Lung (tissue), 12 donors: ENCODE measurements around the gene CKAP2L. TPM values are rescaled to one million over a fixed set of nuclear protein-coding genes. Genes with fewer than 3 reads are reported as not detected.
A peak's percentile ranks its signal among the peaks of the same experiment; 100 is the strongest.

Experiments used
- ATAC-seq: fragments of 200-7000 bp; cut with Tn5 transposase; one replicate; pipeline ENCODE4 v1.9.1; 2020; ENCODE audit warnings: moderate number of reproducible peaks; ENCODE audit not compliant: insufficient read depth, low FRiP score
- DNase-seq, 3 donors: peaks; one replicate each; pipeline ENCODE4 v3.0.0-alpha.2; 2013 to 2017
- H3K27ac ChIP-seq, 2 donors: one replicate each; pipeline ENCODE4 v1.5.1; 2013; ENCODE audit warnings: mild to moderate bottlenecking in 2 of 2, moderate library complexity in 2 of 2, control low read depth in 1 of 2, inconsistent platforms in 1 of 2, low read depth in 1 of 2, low read length in 1 of 2
- H3K27me3 ChIP-seq, 3 donors: one replicate each; pipeline ENCODE4 v1.5.1; 2013; ENCODE audit warnings: low read length in 2 of 3; ENCODE audit not compliant: control insufficient read depth in 3 of 3, insufficient read depth in 3 of 3
- H3K36me3 ChIP-seq, 4 donors: one replicate each; pipeline ENCODE4 v1.5.1; 2013; ENCODE audit warnings: low read length in 4 of 4, mild to moderate bottlenecking in 1 of 4, moderate library complexity in 1 of 4; ENCODE audit not compliant: control insufficient read depth in 4 of 4, insufficient read depth in 4 of 4
- H3K4me1 ChIP-seq, 5 donors: one replicate each; pipeline ENCODE4 v1.5.1; 2013; ENCODE audit warnings: low read length in 5 of 5, mild to moderate bottlenecking in 2 of 5, moderate library complexity in 1 of 5; ENCODE audit not compliant: control insufficient read depth in 5 of 5, insufficient read depth in 5 of 5
- H3K4me3 ChIP-seq: one replicate; pipeline ENCODE4 v1.5.1; 2013; ENCODE audit warnings: mild to moderate bottlenecking, control low read depth, moderate library complexity
- H3K9ac ChIP-seq, 2 donors: one replicate each; pipeline ENCODE4 v1.5.1; 2013; ENCODE audit warnings: low read length in 2 of 2, control low read depth in 1 of 2; ENCODE audit not compliant: insufficient read depth in 1 of 2
- H3K9me3 ChIP-seq, 4 donors: one replicate each; pipeline ENCODE4 v1.5.1; 2013; ENCODE audit warnings: low read length in 3 of 4, mild to moderate bottlenecking in 1 of 4, moderate library complexity in 1 of 4; ENCODE audit not compliant: control insufficient read depth in 4 of 4, insufficient read depth in 3 of 4
- WGBS, 2 donors: extraction: QIAGEN DNeasy Blood & Tissue Kit; methylation state at CpG; one replicate each; pipeline ENCODE4 v1.1.7; 2013; 5-methylcytosine and 5-hydroxymethylcytosine counted together
- polyA plus RNA-seq, 2 donors: library from polyadenylated mRNA; stranded (reverse); fragments of 200-250 nt; gene quantifications; one replicate each; pipeline ENCODE4 v1.2.1, GENCODE V29; 2013
- total RNA-seq, 2 donors: library from RNA; depleted of rRNA in 1 of 2; stranded (reverse); fragments of >200 nt in 1 of 2; gene quantifications; one replicate each; pipeline ENCODE4 v1.2.1, GENCODE V29; 2014 to 2021
- TF ChIP-seq, protein P1 (sequence below): IDR thresholded peaks from 2 replicates; pipeline ENCODE4 v1.5.1; 2012; ENCODE audit warnings: mild to moderate bottlenecking; ENCODE audit errors: control extremely low read depth, extremely low read depth
- donor health status: control.
- donor health status: control.
- donor health status: Bipolar disorder and iron deficiency.
- donor health status: healthy.
- donor health status: DM: yes; HTN: yes; CAD: no.

Gene CKAP2L
- total and polyA plus RNA-seq, 4 donors = 0.48 to 4.0 (median 0.61) TPM

DNA sequence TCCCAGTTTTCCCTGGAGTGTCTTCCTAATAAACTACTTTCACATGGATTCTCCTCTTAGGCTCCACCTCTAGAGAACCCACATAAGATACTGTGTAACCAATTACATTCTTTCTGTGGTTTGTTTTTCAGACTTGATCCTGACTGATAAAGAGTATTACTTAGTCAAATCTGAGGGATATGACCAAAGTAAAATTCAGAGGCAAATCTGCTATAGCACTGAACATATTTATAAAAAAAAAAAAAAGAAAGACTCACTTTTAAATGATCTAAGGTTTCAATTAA, 13.9 kb downstream of the CKAP2L start:
- H3K27me3 ChIP-seq = no peaks in the 10 kb centered on the region
- no peak overlapping the region for H3K4me3 ChIP-seq
- ATAC-seq (no peak), DNase-seq (no peak)
- H3K27ac ChIP-seq = no peak overlapping the region
- no peak overlapping the region for H3K9ac ChIP-seq
- H3K36me3 ChIP-seq = peaks cover 0 to 4% (median 0%) of the 10 kb centered on the region in 4 donors
- TF ChIP-seq, protein P1, sequence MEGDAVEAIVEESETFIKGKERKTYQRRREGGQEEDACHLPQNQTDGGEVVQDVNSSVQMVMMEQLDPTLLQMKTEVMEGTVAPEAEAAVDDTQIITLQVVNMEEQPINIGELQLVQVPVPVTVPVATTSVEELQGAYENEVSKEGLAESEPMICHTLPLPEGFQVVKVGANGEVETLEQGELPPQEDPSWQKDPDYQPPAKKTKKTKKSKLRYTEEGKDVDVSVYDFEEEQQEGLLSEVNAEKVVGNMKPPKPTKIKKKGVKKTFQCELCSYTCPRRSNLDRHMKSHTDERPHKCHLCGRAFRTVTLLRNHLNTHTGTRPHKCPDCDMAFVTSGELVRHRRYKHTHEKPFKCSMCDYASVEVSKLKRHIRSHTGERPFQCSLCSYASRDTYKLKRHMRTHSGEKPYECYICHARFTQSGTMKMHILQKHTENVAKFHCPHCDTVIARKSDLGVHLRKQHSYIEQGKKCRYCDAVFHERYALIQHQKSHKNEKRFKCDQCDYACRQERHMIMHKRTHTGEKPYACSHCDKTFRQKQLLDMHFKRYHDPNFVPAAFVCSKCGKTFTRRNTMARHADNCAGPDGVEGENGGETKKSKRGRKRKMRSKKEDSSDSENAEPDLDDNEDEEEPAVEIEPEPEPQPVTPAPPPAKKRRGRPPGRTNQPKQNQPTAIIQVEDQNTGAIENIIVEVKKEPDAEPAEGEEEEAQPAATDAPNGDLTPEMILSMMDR = no peak
- no peaks in the 10 kb centered on the region for H3K9me3 ChIP-seq
- peaks cover 0 to 5% (median 0%) of the 10 kb centered on the region in 5 donors for H3K4me1 ChIP-seq

DNA sequence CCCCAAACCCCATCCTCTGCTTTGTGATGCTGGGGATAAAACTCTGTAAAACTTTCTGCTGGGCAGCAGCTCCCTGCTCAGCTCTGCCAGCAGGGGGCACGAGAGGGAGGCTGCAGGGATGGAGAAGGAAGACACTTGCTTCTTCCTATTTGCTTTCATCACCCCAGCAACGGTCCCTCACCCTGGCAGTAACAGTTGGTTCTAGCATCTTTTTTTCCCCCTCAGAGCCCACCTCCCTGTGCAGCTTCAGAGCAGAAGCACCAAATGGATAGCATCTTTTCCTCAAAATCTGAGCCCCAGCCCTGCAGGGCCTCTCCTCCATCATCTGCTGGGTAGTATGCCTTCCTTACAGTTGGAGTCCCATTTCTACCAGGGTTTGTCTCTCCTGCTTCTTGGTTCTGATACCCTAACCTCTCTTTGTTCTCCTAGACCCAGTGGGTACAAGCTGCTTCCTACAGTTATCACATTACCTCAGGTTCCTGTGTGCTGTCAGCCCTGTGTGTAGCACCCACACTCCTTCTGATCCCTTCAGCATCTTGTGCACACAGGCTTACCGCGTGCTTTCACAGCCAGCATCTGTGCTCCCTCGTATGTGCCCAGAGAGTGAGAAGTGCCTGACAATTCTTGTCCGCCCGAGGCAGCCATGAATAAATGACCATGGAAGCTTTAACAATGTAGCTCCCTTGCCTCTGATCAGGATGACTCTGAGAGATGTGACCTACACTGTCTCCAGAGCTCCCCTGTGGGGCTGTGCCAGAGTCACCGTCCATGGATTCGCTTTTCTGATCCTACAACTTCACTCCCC, 14.5 kb downstream of the CKAP2L start:
- TF ChIP-seq, protein P1 = peak; percentile 88
- Histone ChIP-seq H3K27me3 (no peaks in the 10 kb centered on the region), H3K9me3 (no peaks in the 10 kb centered on the region), H3K4me1 (peaks cover 0 to 5% (median 0%) of the 10 kb centered on the region in 5 donors), H3K4me3 (no peak overlapping the region), H3K27ac (no peak overlapping the region), H3K36me3 (peaks cover 0 to 4% (median 0%) of the 10 kb centered on the region in 4 donors), H3K9ac (no peak overlapping the region)
- DNase-seq = peak; percentile 79 to 84 (median 79)
- WGBS, 2 donors = 68 to 71% methylated on average over 9 of the region's 9 CpGs
- peak; percentile 85 for ATAC-seq

DNA sequence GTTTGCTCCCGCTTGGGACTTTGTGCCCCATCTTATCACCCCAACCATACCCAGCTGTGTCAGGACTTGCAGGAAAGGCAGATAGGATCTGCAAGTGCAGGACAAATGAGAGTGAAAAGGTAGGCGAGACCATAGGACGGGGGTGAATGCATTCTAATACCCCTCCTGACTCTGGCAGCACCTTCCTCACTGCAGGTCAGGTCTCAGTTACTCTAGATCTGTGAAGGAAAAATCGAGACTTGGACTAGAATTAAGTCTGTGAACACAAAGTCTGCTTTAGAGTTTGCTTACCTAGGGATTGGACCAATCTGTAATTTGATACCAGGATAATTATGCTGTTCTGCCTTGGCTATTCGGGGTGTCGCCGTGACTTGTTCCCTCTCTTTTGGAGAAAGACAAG, 23.9 kb downstream of the CKAP2L start:
- DNase-seq (no peak), ATAC-seq (no peak)
- Histone ChIP-seq H3K4me1 (no peaks in the 10 kb centered on the region), H3K4me3 (no peak overlapping the region), H3K9me3 (no peaks in the 10 kb centered on the region), H3K36me3 (peaks cover 0 to 23% (median 4%) of the 10 kb centered on the region in 4 donors), H3K27ac (no peak overlapping the region), H3K9ac (no peak overlapping the region), H3K27me3 (no peaks in the 10 kb centered on the region)
- WGBS, 2 donors = 94 to 95% methylated on average over 7 of the region's 7 CpGs
- TF ChIP-seq, protein P1 = no peak
